Body of pancreas (tissue), 4 donors: ENCODE results near the gene NOPCHAP1. TPM values are rescaled to one million over a fixed set of nuclear protein-coding genes. Genes with fewer than 3 reads are reported as not detected.

ENCODE experiments used
- ATAC-seq: fragments of 150-250 bp; one replicate; pipeline ENCODE4 v1.9.1; 2016
- DNase-seq, 4 donors: peaks; one replicate each; pipeline ENCODE4 v3.0.0-alpha.2; 2019
- H3K27ac ChIP-seq, 4 donors: fragments of 200-600 bp; sonication (generic); 1 replicate in 3 of 4; 2 replicates in 1 of 4; pipeline versions ENCODE4 v1.5.1 to v1.6.1; 2016 to 2019; ENCODE audit warnings: mild to moderate bottlenecking in 1 of 4, mixed read lengths in 1 of 4, moderate library complexity in 1 of 4
- H3K27me3 ChIP-seq, 2 donors: fragments of 200-600 bp; sonication (generic); one replicate each; pipeline ENCODE4 v1.6.0; 2016; ENCODE audit warnings: mild to moderate bottlenecking in 1 of 2
- H3K36me3 ChIP-seq, 2 donors: fragments of 200-600 bp; sonication (generic); replicated peaks in 1 of 2; 2 replicates each; pipeline ENCODE4 v1.5.1; 2016; ENCODE audit warnings: low read depth in 2 of 2; ENCODE audit not compliant: insufficient read depth in 1 of 2
- H3K4me1 ChIP-seq: fragments of 200-600 bp; sonication (generic); one replicate; pipeline ENCODE4 v1.6.0; 2016
- H3K4me3 ChIP-seq, 2 donors: fragments of 200-600 bp; sonication (generic); 1 replicate in 1 of 2; 2 replicates in 1 of 2; pipeline ENCODE4 v1.5.1; 2016 to 2019
- H3K9me3 ChIP-seq, 3 donors: fragments of 200-600 bp; sonication (generic); 1 replicate in 2 of 3; 2 replicates in 1 of 3; pipeline ENCODE4 v1.5.1; 2016
- CTCF ChIP-seq, 7 experiments: fragments of 450-650 bp in 4 of 7; fragments of 200-600 bp in 3 of 7; sonication (generic) in 3 of 7; IDR thresholded peaks; one replicate each; pipeline ENCODE4 v1.5.1; 2016 to 2019; ENCODE audit warnings: antibody characterized with exemption in 7 of 7
- POLR2A ChIP-seq, 3 donors: fragments of 450-650 bp; IDR thresholded peaks; one replicate each; pipeline ENCODE4 v1.6.1; 2016; ENCODE audit warnings: antibody characterized with exemption in 3 of 3, mild to moderate bottlenecking in 2 of 3
- WGBS, 2 donors: methylation state at CpG; one replicate each; pipeline ENCODE4 v1.1.5; 2017; 5-methylcytosine and 5-hydroxymethylcytosine counted together
- intact Hi-C: fragments of 100-400 bp; cut with DNase I; formaldehyde crosslinking; loops from one replicate; pipeline ENCODE4 v1.15.1; 2023
- total RNA-seq, 2 donors: library from RNA; depleted of rRNA; stranded (reverse); fragments of >200 nt; gene quantifications; one replicate each; pipeline ENCODE4 v1.1.0, GENCODE V29; 2016

NOPCHAP1 gene
- total RNA-seq, 2 donors from 2014 or later, result 5.9 to 6.5 TPM

DNA sequence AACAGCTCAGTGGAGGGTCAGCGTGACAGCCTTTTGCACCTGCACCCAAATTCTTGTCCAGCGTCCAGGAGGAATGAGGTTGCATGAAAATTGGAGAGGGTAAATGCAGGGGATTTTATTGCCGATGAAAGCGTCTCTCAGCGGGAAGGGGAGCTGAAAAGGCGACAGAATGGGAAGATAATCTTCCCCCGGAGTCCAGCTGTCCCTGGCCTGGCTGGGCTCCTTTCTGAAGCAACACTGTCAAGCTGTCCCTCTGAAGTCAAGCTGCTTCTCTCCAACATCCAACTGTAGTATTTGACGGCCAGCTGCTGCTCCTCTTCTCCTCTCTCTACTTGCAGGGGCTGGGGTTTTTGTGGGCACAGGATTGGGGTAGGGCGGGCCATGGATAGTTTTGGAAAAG lies 32.7 kb downstream of the NOPCHAP1 start:
- Histone ChIP-seq H3K4me3 (no peak overlapping the region), H3K27ac (no peak overlapping the region), H3K9me3 (no peaks in the 10 kb centered on the region), H3K36me3 (peaks cover 0 to 4% of the 10 kb centered on the region in 2 donors), H3K4me1 (peaks cover 11% of the 10 kb centered on the region), H3K27me3 (no peaks in the 10 kb centered on the region)
- WGBS, 2 donors, result 86% methylated on average over 9 of the region's 9 CpGs
- no peak for DNase-seq
- TF ChIP-seq CTCF (IDR thresholded peaks at IDR 0.05) (no peak), POLR2A (IDR thresholded peaks at IDR 0.05) (no peak)
- no peak for ATAC-seq
- intact Hi-C loops, result no loop called here

- Histone ChIP-seq H3K27me3 (no peaks in the 10 kb centered on the region), H3K36me3 (peaks cover 0 to 3% of the 10 kb centered on the region in 2 donors), H3K4me3 (no peak overlapping the region), H3K9me3 (no peaks in the 10 kb centered on the region), H3K4me1 (peaks cover 23% of the 10 kb centered on the region), H3K27ac (peak overlapping the region in 1 of 4 donors; percentile 35)
- intact Hi-C loops, result no loop called here
- ATAC-seq, result no peak
- TF ChIP-seq CTCF (IDR thresholded peaks at IDR 0.05) (no peak), POLR2A (IDR thresholded peaks at IDR 0.05) (no peak)
- 35 to 40% methylated on average over 3 of the region's 3 CpGs for WGBS, 2 donors
- no peak for DNase-seq
Measured at GRCh38 chr12:105020241-105020962, 34.3 kb downstream of the NOPCHAP1 start.

DNA sequence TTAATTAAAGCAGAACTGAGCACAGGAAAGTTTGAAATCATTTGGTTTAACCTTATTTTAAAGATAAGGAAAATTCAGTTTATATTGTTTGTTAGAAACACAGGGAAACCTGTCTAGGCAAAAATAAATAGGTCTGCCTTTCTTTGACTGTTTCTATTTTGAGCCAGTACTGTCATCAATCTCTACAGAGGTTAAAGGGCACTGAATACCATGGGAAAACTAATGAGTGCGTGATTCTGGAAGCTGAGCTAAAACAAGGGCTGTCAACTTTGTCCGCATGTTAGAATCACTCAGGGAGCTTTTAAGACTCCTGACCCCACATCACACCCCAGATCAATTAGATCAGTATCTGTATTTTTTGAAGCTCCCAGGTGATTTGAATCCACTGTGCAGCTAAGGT lies 38.8 kb downstream of the NOPCHAP1 start:
- H3K4me3 ChIP-seq, result no peak overlapping the region
- no peaks in the 10 kb centered on the region for H3K9me3 ChIP-seq
- H3K27ac ChIP-seq, result peak overlapping the region in 3 of 4 donors; percentile 12 to 55 (median 16)
- H3K36me3 ChIP-seq, result peaks cover 0 to 8% of the 10 kb centered on the region in 2 donors
- DNase-seq (no peak), ATAC-seq (peak; percentile 34)
- H3K27me3 ChIP-seq, result no peaks in the 10 kb centered on the region
- no peak for TF ChIP-seq CTCF (IDR thresholded peaks at IDR 0.05)
- no peak for TF ChIP-seq POLR2A (IDR thresholded peaks at IDR 0.05)
- WGBS, 2 donors, result 16 to 27% methylated on average over 2 of the region's 2 CpGs
- intact Hi-C loops, result no loop called here
- peaks cover 28% of the 10 kb centered on the region for H3K4me1 ChIP-seq

GRCh38 chr12:105025890-105026289 lies 39.8 kb downstream of the NOPCHAP1 start:
- peaks cover 0 to 10% of the 10 kb centered on the region in 2 donors for H3K36me3 ChIP-seq
- peak; percentile 33 to 70 (median 61) for DNase-seq
- intact Hi-C loops, result no loop called here
- no peaks in the 10 kb centered on the region for H3K9me3 ChIP-seq
- TF ChIP-seq POLR2A (IDR thresholded peaks at IDR 0.05) (no peak), CTCF (IDR thresholded peaks at IDR 0.05) (no peak)
- H3K27ac ChIP-seq, result peak overlapping the region in 2 of 4 donors; percentile 12 to 55
- H3K27me3 ChIP-seq, result no peaks in the 10 kb centered on the region
- no peak overlapping the region for H3K4me3 ChIP-seq
- peaks cover 19% of the 10 kb centered on the region for H3K4me1 ChIP-seq
- peak; percentile 58 for ATAC-seq
- 21 to 28% methylated on average over 5 of the region's 5 CpGs for WGBS, 2 donors

GRCh38 chr12:105026411-105026810 lies 40.3 kb downstream of the NOPCHAP1 start:
- ATAC-seq (no peak), DNase-seq (peak in 1 of 4 donors; percentile 30)
- intact Hi-C loops, result no loop called here
- no peak overlapping the region for H3K4me3 ChIP-seq
- H3K27me3 ChIP-seq, result no peaks in the 10 kb centered on the region
- no peak for TF ChIP-seq POLR2A (IDR thresholded peaks at IDR 0.05)
- no peak for TF ChIP-seq CTCF (IDR thresholded peaks at IDR 0.05)
- H3K4me1 ChIP-seq, result peaks cover 24% of the 10 kb centered on the region
- 90 to 91% methylated on average over 4 of the region's 4 CpGs for WGBS, 2 donors
- peak overlapping the region in 1 of 4 donors; percentile 55 for H3K27ac ChIP-seq
- H3K36me3 ChIP-seq, result peaks cover 0 to 10% of the 10 kb centered on the region in 2 donors
- H3K9me3 ChIP-seq, result no peaks in the 10 kb centered on the region
